Mucosa of descending colon (tissue), 3 donors: ENCODE data around the gene PRDM15. TPM values are rescaled to one million over a fixed set of nuclear protein-coding genes. Genes with fewer than 3 reads are reported as not detected.

ENCODE experiments used
- ATAC-seq: fragments of 200-7000 bp; cut with Tn5 transposase; one replicate; pipeline ENCODE4 v1.9.1; 2020; ENCODE audit warnings: mild to moderate bottlenecking, moderate library complexity
- DNase-seq, 3 donors: peaks; one replicate each; pipeline ENCODE4 v3.0.0-alpha.2; 2020
- H3K36me3 ChIP-seq: fragments of 200-600 bp; one replicate; pipeline ENCODE4 v1.8.0; 2021; ENCODE audit warnings: low read depth, mild to moderate bottlenecking
- H3K4me1 ChIP-seq: fragments of 200-600 bp; one replicate; pipeline ENCODE4 v1.8.0; 2021; ENCODE audit warnings: low read depth, mild to moderate bottlenecking
- H3K4me3 ChIP-seq: fragments of 200-600 bp; one replicate; pipeline ENCODE4 v1.8.0; 2021; ENCODE audit warnings: mild to moderate bottlenecking
- H3K9me3 ChIP-seq: fragments of 200-600 bp; one replicate; pipeline ENCODE4 v1.8.0; 2021; ENCODE audit warnings: mild to moderate bottlenecking
- intact Hi-C, 2 donors: fragments of 100-400 bp; cut with DNase I in 1 of 2; cut with micrococcal nuclease in 1 of 2; formaldehyde crosslinking; loops; one replicate each; pipeline versions ENCODE4 v1.11.0 to v1.11.1; 2022; cut with DNase I, micrococcal nuclease
- total RNA-seq, 3 donors: library from RNA; stranded (reverse); fragmentation: NEBNext Ultra II Directional in 2 of 3; extraction: Animal tissue kit (Norgen Biotek cat#: 25700) in 2 of 3; gene quantifications; one replicate each; pipeline versions ENCODE4 v1.2.1 to v1.2.4, GENCODE V29; 2021 to 2023
- TF ChIP-seq, protein P1 (sequence below): fragments of 200-600 bp; IDR thresholded peaks from one replicate; pipeline ENCODE4 v1.8.0; 2022; ENCODE audit warnings: antibody characterized with exemption, mild to moderate bottlenecking
- donor health status: DM: no; HTN: no; CAD: no; lungs with moderate emphysema.
- donor health status: DM: no; HTN: no; CAD: no.
- donor health status: DM: no; HTN: yes; CAD: no.

PRDM15 gene
- total RNA-seq, 3 donors from 2014 or later, result 7.4 to 10.3 (median 8.3) TPM

DNA sequence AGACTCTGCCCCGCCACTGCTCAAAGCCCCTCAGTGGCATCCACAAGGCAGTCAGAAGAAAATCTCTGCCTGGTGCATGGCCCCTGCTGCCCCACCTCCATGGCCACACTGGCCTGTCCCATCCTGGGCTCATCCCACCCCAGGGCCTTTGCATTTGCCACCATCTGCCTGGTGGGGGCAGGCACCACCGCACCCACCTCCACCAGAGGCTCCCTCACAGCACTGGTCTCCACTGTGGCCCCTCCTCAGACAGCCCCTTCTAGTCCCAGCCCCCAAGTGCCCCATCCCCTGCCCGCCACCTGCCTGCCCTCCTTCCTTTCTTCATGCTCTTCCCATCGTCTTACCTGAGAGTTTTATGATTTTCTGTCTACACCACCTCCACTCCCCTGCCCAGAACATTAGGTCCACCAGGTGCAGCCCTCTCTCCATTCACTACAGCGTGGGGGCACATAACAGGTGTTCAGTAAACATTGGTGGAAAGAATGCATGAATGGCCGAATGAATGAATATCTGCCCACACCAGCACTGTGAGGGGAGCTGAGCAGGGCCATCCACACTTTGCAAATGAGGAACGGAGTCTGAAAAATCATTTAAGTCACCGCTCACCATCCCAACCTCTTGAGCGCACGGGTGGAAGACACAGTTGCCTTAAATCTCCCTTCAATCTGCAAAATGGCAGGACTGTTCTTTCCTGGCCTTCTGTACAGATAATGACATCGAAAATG is 2.1 kb downstream of the PRDM15 start:
- no peaks in the 10 kb centered on the region for H3K9me3 ChIP-seq
- intact Hi-C loops, result no loop called here
- H3K4me3 ChIP-seq, result no peak overlapping the region
- no peaks in the 10 kb centered on the region for H3K36me3 ChIP-seq
- DNase-seq (no peak), ATAC-seq (no peak)
- H3K4me1 ChIP-seq, result peaks cover 8% of the 10 kb centered on the region
- TF ChIP-seq, protein P1, sequence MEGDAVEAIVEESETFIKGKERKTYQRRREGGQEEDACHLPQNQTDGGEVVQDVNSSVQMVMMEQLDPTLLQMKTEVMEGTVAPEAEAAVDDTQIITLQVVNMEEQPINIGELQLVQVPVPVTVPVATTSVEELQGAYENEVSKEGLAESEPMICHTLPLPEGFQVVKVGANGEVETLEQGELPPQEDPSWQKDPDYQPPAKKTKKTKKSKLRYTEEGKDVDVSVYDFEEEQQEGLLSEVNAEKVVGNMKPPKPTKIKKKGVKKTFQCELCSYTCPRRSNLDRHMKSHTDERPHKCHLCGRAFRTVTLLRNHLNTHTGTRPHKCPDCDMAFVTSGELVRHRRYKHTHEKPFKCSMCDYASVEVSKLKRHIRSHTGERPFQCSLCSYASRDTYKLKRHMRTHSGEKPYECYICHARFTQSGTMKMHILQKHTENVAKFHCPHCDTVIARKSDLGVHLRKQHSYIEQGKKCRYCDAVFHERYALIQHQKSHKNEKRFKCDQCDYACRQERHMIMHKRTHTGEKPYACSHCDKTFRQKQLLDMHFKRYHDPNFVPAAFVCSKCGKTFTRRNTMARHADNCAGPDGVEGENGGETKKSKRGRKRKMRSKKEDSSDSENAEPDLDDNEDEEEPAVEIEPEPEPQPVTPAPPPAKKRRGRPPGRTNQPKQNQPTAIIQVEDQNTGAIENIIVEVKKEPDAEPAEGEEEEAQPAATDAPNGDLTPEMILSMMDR, result no peak

- H3K4me3 ChIP-seq, result no peak overlapping the region
- no peaks in the 10 kb centered on the region for H3K9me3 ChIP-seq
- no peaks in the 10 kb centered on the region for H3K36me3 ChIP-seq
- no peak for DNase-seq
- H3K4me1 ChIP-seq, result peaks cover 8% of the 10 kb centered on the region
- no peak for ATAC-seq
- intact Hi-C loops, result no loop called here
- TF ChIP-seq, protein P1, result no peak
Measured at GRCh38 chr21:41876396-41876795, 2.7 kb downstream of the PRDM15 start.

- Histone ChIP-seq H3K9me3 (no peaks in the 10 kb centered on the region), H3K4me1 (peaks cover 8% of the 10 kb centered on the region), H3K36me3 (no peaks in the 10 kb centered on the region), H3K4me3 (no peak overlapping the region)
- DNase-seq, result no peak
- TF ChIP-seq, protein P1, result no peak
- intact Hi-C loops, result no loop called here
- no peak for ATAC-seq
Measured at GRCh38 chr21:41875086-41875485, 4.1 kb downstream of the PRDM15 start.

- ATAC-seq (no peak), DNase-seq (no peak)
- intact Hi-C loops, result no loop called here
- H3K9me3 ChIP-seq, result no peaks in the 10 kb centered on the region
- TF ChIP-seq, protein P1, result no peak
- H3K4me3 ChIP-seq, result no peak overlapping the region
- no peaks in the 10 kb centered on the region for H3K36me3 ChIP-seq
- peaks cover 8% of the 10 kb centered on the region for H3K4me1 ChIP-seq
Measured at GRCh38 chr21:41874611-41875010, 4.5 kb downstream of the PRDM15 start.

DNA sequence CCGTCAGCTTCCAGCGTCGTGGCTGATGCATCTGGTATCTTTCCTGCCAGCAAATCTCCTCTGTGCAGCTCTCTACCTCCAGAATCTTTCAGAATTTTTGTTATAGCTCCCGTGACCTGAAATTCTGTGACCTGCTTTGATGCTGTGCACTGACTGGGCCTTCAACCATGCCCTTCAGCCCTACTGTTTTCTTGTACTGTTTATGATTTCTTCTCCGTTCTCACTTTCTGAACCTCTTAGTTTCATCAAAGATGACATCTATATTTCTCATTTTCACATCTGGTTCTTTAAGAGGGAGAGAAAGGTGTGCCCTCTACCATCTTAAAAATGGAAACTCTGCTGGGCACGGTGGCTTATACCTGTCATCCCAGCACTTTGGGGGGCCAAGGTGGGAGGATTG is 5.7 kb downstream of the PRDM15 start:
- H3K9me3 ChIP-seq, result no peaks in the 10 kb centered on the region
- ATAC-seq (no peak), DNase-seq (no peak)
- intact Hi-C loops, result no loop called here
- TF ChIP-seq, protein P1, result no peak
- peaks cover 8% of the 10 kb centered on the region for H3K4me1 ChIP-seq
- no peaks in the 10 kb centered on the region for H3K36me3 ChIP-seq
- no peak overlapping the region for H3K4me3 ChIP-seq
